GM18868 (cell line): ENCODE results near the gene ELAVL3.
"Not testable (repeated sequence)": the region's sequence is repeated elsewhere in the genome, so short reads cannot be mapped to it uniquely, and the experiment has no call there.

Experiments
- ATAC-seq: cut with Tn5 transposase; IDR thresholded peaks from one replicate; pipeline ENCODE4 v1.9.1; 2021; ENCODE audit warnings: mild to moderate bottlenecking, moderate library complexity; ENCODE audit not compliant: unreplicated experiment

ELAVL3 gene

DNA sequence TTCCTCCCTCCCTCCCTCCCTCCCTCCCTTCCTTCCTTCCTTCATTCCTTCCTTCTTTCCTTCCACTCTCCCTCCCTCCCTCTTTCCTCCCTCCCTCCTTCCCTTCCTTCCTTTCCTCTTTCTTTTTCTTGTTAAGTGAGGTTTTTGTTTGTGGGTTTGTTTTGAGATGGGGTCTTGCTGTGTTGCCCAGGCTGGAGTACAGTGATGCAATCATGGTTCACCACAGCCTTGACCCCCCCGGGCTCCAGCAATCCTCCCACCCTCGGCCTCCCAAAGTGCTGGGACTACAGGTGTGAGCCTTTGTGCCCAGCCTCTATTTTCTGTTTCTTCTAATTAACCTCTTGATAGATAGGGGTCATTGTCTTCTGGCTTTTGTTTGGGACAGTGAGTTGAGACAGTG, 19.4 kb downstream of the ELAVL3 start:
- ATAC-seq = no peak

DNA sequence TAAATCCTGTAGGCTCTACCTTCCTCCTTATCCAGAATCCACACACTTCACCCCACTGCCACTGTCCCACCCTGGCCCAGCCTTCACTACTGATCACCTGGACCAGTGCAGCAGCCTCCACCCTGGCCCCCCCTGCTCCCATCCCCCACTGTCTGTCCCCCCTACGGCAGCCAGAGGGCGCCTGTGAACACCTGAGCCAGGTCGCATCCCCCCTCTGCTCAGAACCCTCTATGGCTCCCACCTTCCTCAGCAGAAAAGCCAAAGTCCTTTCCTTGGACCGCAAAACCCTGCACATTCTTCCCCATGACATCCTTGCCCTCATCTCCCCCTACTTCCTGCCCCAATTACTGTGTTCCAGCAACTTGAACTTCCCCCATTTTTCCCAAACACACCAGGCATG, 20.6 kb downstream of the ELAVL3 start:
- ATAC-seq = no peak

DNA sequence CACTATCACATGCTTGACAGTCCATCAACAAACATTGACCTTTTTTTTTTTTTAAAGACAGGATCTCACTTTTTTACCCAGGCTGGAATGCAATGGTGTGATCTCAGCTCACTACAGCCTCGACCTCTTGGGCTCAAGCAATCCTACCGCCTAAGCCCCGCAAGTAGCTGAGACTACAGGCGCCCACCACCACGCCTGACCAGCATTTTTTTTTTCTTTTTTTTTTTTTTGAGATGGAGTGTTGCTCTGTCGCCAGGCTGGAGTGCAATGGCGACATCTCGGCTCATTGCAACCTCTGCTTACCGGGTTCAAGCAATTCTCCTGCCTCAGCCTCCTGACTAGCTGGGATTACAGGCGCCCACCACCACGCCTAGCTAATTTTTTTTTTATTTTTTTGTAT, 21.9 kb downstream of the ELAVL3 start:
- ATAC-seq = not testable (repeated sequence)

DNA sequence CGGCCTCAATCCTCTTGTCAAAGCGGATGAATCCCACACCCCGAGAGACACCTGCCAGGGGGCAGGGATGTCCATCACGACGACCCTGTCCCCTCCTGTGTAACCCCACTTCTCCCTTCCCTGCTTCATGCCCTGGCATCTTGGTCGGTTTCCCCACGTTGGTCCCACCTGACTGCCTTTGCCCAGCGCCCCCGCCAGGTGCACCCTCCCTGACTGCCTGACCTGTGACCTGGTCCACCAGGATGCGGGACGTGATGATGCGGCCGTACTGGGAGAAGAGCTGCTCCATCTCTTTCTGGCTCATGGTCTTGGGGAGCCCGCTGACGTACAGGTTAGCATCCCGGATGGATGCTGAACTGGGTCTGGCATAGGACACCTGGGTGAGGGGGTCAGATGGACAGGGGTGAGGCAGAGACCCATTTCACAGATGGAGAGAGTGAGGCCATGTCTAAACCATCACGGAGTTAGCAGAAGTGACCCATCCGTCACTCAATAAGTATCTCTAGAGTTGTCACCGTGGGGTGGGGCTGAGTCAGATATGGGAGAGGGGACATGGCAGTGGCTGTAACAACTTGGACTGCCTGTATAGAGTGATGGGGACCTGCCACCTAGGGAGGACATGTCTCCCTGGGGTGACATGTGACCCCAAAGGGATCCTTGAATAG, 22.5 kb downstream of the ELAVL3 start:
- no peak for ATAC-seq

DNA sequence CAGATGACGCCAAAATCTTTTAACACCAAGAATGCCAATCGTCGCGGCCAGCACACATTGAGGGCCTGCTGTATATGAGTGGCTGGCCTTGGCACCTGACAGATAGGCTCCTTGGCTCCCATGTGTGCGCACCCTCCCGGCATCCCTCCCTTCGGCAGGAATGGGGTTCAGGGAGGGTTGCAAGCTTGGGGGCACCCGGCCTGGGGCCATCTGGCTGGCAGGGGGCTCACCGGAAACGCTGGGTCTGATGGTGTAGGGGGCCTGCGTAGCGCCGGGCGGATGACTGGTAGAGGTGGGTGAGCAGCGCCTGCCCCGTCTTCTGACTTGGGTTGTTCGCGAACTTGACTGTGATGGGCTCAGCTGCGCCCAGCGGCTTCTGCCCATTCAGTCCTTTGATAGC, 23.0 kb downstream of the ELAVL3 start:
- ATAC-seq = no peak

DNA sequence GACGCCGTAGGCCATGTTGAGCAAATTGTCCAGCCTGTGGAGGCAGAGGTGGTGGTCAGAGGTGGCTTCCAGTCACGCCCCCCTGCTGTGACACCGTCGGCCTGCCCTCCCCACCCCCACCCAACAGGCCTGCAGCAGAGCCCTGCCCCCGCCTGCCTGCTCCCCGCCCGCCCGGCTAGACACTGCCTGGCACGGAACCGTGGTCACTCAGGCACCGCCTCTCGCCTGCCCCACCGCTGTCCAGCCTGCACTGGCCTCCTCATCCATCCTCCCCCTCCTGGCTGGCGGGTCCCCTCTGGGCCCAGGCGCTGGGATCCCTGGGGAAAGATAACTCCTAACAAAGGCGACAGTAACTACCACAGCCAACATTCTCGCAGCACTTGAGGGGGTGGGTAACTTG, 23.7 kb downstream of the ELAVL3 start:
- no peak for ATAC-seq

DNA sequence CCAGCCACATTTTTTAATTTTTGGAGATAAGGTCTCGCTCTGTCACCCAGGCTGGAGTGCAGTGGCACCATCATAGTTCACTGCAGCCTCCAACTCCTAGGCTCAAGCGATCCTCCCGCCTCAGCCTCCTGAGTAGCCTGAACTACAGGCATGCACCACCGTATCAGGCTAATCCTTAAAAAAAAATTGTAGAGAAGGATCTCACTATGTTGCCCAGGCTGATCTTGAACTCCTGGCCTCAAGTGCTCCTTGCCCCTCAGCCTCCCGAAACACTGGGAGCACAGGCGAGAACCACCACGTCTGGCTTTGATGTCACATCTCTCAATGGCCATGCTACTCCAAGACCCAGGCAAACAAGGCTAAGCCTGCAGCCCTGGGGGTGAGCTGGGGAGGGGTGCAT, 24.2 kb downstream of the ELAVL3 start:
- ATAC-seq = no peak

DNA sequence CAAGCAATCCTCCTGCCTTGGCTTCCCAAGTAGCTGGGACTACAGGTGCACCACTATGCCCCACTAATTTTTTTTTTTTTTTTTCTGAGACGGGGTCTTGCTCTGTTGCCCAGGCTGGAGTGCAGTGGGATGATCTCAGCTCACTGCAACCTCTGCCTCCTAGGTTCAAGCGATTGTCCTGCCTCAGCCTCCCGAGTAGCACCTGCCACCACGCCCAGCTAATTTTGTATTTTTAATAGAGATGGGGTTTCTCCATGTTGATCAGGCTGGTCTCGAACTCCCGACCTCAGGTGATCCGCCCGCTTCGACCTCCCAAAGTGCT, 25.7 kb downstream of the ELAVL3 start:
- not testable (repeated sequence) for ATAC-seq

DNA sequence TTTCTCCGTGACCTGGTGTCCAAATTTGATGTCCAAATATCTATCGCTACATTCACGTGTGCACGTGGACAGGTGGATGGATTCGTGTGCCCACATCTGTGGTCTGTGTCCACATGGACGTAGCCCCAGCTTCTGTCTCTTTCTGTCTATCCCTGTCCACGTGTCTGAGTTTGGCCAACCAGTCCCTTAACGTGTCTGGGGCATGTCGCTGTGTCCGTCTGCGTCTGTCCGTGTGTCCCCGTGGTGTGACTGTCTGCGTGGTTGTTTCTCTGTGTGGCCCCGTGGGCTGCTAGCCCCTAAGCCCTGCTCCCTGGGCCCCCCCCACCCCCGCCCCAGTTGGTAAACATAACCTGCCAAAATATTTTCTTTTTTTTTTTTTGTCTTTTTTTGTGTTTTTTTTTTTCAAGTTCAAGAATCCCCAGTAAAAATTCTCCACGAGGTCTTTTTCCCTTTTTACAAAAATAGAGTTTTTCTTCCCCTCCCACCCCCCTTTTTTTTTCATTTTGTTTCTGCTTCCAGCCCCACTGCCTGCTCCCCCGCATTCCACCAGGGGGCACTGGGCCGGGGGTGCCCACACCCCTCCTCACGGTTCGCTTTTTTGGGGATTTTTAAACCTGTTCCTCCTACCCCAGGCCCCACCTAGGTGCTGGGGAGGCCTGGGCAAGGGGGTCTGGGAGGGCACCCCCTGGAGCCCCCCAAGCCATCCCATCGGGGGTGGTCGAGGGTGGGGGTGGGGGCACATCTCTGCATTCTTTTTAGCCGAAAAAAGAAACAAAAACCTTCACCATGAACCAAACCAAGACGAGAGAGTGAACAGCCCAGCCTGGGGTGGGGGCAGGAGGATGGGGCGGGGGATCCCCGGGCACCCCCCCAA, 27.1 kb downstream of the ELAVL3 start:
- ATAC-seq = no peak

DNA sequence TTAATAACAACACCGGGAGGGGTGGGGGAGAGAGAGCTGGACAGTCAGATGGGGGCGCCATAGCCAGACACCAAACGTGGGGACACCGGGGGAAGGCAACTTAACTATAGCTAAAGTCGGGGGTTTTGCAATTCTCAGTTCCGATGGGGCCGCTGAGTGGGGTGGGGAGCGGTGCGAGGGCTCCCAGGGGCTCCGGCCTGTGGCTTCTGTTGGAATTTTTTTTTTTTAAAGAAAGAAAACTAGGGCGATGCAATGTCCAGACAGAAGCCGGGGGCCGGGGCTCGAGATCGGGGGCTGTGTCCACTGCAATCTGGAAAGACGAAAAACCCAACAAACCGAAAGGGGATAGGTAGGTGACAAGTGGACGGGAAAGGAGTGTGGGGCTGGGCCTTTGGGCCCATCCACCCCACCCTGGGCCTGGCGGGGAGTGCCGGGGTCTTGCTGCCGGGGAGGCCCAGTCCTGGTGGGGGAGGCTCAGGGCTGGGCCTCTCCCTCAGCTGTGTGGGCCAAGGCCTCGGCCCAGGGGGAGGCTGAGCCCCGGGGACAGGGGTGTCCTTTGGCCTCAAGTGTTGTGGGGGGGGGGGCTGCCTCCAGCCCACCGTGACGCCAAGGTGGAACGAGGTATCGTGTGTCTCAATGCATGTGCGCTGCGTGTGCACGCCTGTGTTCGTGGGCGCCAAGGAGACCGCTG, 28.1 kb downstream of the ELAVL3 start:
- ATAC-seq = no peak

DNA sequence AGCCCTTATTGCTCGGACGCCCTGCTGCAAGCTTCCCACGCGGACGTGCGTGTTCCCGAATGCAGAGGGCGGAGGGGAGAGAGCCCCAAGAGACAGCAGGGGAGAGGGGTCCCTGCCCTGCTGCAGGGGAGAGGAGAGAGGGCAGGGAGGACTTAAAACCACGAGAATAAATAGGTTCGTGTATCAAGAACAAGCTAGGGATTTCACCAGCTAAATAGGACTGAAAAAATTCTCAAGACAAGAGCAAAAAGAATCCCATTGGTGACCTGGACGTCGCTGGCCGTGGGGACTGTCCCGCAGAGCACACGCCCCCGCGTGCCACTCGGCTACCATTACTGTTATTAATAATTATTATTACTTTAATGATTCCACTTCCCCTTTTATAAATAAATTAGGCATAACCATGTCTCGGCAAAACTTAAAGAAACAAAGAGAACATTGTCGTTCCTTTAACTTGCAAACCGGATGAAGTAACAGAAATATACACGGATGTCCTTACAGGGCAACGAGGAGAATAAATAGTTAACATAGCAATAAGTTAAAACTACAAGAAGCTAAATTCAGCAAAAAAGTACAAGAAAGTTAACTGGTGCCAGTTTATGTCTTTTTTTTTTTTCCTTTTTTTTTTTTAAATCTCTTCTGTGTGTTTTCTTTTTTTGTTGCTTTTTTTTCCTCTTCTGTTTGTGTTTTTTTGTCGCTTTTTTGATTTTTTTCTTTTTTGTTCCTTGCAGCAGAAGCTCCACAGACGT, 28.8 kb downstream of the ELAVL3 start:
- no peak for ATAC-seq

DNA sequence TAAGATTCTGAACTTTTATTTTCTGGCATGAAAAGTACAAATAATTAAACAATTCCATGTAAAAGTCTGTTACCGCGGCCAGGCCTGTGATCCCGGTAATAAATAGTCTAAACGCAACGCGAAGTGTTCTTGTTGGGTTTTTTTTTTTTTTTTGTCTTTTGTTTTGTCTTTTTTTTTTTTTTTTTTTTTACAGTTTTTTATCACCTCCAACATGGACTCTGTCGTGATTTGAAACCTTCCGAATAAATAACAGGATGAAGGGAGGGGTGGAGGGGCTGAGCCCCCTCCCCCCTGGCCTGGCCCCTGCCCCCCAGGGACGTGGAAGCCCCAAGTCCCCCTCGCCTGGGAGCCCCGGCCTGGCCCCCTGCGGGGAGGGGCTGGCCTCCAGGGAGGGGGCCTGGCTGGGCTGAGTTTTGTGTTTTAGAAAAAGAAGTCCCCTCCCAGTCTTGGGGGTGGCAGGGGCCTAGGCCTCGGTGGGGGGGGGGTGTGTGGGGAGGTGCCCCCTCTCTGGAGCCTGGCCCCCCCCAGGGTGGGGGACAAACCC, 29.4 kb downstream of the ELAVL3 start:
- ATAC-seq = no peak

DNA sequence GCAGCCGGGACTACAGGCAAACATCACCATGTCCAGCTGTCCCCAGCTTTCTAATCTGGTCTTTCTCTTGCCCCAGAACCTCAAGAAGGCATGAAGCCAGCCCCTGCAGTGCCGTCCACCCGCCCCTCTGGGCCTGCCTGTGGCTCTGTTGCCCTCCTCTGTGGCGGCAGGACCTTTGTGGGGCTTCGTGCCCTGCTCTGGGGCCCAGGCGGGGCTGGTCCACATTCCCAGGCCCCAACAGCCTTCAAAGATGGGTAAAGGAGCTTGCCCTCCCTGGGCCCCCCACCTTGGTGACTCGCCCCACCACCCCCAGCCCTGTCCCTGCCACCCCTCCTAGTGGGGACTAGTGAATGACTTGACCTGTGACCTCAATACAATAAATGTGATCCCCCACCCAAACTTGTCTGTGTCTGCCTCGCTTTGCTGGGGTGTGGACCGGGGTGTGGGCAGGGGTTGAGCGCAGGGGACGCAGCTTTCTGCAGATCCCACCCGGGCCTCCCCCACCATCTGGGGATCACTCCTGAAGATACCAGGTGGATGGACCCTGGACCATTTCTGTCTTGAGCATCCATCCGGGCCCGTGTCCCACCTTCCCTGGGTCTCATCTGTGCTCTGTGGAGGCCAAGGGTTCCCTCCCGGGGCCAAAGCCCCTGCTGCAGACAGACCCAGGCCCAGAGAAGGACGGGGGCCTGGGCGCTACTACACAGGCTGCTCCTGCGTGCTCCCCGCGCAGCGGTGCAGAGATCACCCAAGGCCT, 30.1 kb downstream of the ELAVL3 start:
- no peak for ATAC-seq

DNA sequence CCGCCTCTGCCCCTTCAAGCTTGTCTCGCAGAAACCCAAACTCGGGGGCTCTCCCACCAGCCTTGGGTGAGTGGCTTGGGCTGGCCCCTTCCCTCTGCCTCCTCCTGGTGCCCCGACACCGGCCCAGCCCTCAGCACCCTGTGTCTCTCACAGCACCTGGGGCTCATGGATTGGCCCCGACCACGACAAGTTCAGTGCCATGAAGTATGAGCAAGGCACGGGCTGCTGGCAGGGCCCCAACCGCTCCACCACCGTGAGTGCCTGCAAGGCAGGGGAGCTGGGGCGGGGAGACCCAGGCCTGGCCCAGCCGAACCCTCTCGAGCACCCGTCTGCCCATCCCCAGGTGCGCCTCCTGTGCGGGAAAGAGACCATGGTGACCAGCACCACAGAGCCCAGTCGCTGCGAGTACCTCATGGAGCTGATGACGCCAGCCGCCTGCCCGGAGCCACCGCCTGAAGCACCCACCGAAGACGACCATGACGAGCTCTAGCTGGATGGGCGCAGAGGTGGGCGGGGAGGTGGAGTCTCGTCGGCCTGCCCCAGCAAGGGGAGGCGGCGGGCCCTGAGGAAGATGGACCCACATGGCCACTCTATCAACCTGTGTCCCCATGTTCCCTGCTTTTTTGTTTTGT, 31.8 kb downstream of the ELAVL3 start:
- ATAC-seq = no peak

DNA sequence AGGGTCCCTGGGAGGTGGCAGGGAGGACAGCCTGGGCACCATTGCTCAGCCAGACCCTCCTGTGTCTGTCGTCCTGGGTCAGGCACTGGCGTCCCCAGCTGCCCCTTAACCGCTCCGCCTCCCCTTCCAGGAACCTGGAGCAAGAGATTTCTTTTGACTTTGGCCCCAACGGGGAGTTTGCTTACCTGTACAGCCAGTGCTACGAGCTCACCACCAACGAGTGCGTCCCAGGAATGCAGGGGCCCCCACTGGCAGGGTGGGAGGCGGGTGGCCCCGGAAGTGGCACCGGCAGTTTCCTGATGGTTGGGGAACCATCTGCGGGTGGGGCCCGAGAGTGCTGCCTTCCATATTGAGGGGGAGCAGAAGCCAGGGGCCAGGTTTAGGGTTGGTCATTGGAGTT, 32.4 kb downstream of the ELAVL3 start:
- no peak for ATAC-seq

DNA sequence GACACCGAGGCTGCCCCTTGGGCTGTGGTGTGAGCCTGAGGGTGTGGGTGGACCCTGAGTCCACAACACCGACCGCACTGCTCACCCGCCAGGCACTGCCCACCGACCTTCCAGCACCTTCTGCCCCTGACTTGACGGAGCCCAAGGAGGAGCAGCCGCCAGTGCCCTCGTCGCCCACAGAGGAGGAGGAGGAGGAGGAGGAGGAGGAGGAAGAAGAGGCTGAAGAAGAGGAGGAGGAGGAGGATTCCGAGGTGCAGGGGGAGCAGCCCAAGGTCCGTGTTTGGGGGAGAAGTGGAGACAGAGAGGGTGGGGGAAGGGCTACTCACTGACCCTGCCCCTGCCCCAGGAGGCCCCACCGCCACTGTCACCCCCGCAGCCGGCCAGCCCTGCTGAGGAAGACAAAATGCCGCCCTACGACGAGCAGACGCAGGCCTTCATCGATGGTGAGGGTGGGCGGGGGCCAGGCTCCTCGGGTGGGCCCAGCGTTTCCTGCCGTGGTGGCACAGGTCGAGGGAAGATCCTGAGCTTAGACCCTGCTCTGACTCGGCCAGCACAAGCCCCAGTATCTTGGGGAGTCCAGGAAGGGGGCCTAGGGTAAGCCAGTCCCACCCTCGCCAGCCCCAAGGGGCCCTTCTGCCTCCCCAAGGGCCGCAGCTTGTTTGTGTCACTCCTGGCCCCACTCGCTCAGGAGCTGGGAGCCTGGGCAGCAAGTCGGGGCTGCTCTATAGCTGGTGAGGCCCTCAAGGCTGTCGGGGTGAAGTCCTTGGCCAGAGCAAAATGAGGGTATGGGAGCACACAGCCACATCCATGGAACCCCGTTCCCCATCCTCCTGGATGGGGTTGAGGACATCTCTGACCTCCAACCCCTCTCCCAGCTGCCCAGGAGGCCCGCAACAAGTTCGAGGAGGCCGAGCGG, 33.2 kb downstream of the ELAVL3 start:
- no peak for ATAC-seq

DNA sequence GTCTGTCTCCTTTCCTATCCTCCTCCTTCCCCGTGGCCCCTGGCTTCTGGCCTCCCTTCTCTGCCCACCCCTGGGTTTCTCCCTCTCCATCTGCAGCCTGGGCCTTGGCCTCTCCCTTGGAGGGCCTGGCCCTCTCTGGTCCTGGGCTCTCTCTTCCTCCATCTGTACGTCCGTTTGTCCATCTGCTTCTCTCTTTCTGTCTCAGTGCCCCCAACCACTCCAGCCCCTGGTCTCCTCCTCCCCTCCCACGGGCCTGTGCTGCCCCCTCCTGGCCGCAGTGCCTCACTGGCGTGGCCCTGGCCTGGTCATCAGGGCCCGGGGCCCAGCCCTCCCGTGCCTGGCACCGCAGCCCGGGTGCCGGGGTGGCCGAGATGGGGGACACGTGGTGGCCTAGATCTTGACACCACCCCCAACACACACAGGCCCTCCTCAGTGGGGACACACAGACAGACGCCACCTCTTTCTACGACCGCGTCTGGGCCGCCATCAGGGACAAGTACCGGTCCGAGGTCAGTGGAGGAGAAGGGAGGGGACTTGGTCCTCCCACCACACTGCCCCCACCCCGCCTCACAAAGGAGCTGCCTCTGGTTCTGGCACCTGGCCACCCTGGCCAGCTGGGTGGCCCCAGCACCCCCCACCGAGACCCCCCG, 34.1 kb downstream of the ELAVL3 start:
- ATAC-seq = no peak

DNA sequence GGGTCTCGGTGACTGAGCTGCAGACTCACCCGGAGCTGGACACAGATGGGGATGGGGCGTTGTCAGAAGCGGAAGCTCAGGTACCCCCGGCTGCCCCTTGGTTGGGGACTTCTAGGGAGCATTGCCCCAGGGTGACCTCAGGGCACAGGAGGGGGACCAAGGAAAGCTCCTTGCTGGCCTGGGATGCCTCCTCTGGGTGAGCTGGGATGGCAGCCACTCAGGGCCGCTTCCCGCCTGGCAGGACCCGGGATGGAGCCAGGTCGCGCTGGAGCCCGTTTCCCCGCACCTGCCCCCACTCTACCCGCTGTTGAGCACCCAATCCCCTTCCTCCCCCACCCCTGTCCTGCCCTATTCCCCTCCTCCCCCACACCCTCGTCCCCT, 34.6 kb downstream of the ELAVL3 start:
- no peak for ATAC-seq
